Measurements from ENCODE around the gene MROH2A.

DNA sequence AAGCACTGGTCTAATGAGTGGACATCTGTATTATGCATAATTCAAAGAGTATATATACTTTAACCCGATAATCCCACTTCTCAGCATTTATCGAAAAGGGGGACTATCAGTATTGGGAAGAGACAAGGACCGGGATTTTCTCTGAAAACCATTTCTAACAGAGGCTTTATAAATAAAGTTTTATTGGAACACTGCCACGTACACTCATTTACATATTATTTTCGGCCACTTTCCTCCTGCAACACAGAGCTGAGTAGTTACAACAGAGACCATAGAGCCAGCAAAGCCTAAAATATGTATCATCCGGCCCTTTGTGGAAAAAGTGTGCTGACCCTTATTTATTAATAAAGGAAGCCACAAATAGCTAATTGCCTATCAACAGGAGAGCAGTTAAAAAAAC is 73.0 kb downstream of the MROH2A start:
- TF ChIP-seq, protein P1, sequence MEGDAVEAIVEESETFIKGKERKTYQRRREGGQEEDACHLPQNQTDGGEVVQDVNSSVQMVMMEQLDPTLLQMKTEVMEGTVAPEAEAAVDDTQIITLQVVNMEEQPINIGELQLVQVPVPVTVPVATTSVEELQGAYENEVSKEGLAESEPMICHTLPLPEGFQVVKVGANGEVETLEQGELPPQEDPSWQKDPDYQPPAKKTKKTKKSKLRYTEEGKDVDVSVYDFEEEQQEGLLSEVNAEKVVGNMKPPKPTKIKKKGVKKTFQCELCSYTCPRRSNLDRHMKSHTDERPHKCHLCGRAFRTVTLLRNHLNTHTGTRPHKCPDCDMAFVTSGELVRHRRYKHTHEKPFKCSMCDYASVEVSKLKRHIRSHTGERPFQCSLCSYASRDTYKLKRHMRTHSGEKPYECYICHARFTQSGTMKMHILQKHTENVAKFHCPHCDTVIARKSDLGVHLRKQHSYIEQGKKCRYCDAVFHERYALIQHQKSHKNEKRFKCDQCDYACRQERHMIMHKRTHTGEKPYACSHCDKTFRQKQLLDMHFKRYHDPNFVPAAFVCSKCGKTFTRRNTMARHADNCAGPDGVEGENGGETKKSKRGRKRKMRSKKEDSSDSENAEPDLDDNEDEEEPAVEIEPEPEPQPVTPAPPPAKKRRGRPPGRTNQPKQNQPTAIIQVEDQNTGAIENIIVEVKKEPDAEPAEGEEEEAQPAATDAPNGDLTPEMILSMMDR (IDR thresholded peaks at IDR 0.05; ENCODE audit: low read depth, low read length, poor library complexity, severe bottlenecking): no peak
- no peak for TF ChIP-seq EZH2phosphoT487 (IDR thresholded peaks at IDR 0.05; ENCODE audit: borderline replicate concordance, low read length)

Measured in DOHH2 (cell line).